Activated T-cell treated with anti-CD3 and anti-CD28 coated beads, Interleukin-2, amount 50 U/mL, for 1 hour (primary cell): Measurements from ENCODE around the gene ZCCHC3.

Experiments used
- DNase-seq: peaks from one replicate; pipeline ENCODE4 v3.0.0-alpha.2; 2020

The ZCCHC3 gene

GRCh38 chr20:347640-348484 lies 50.5 kb downstream of the ZCCHC3 start:
- DNase-seq = peak; percentile 58

GRCh38 chr20:348972-349841 lies 51.8 kb downstream of the ZCCHC3 start:
- no peak for DNase-seq
